HepG2 (cell line): ENCODE data around the gene MRPL28. TPM values are rescaled to one million over a fixed set of nuclear protein-coding genes. Genes with fewer than 3 reads are reported as not detected.
A peak's percentile ranks its signal among the peaks of the same experiment; 100 is the strongest.

Experiments
- ETV6 ChIP-seq: sonication (generic); formaldehyde crosslinking; conservative IDR thresholded peaks from 2 replicates; pipeline ENCODE4 v1.4.0; 2020; ENCODE audit warnings: missing genetic modification reagents
- HDAC1 ChIP-seq: sonication (generic); formaldehyde crosslinking; IDR thresholded peaks from 2 replicates; pipeline ENCODE4 v1.5.1; 2020; ENCODE audit warnings: mild to moderate bottlenecking, missing genetic modification reagents
- HDAC2 ChIP-seq: sonication (generic); formaldehyde crosslinking; IDR thresholded peaks from 2 replicates; pipeline ENCODE4 v1.4.0; 2020; ENCODE audit warnings: missing genetic modification reagents
- KAT8 ChIP-seq: IDR thresholded peaks from 2 replicates; pipeline ENCODE4 v1.6.1; 2016; ENCODE audit warnings: missing genetic modification reagents, missing compliant biosample characterization
- MBNL3 ChIP-seq: fragments of 250-450 bp; sonication (Bioruptor Pico); conservative IDR thresholded peaks from 2 replicates; pipeline ENCODE4 v1.8.0; 2022; ENCODE audit warnings: mild to moderate bottlenecking, inconsistent platforms
- MEIS2 ChIP-seq: sonication (generic); formaldehyde crosslinking; IDR thresholded peaks from 2 replicates; pipeline ENCODE4 v1.9.0; 2021; ENCODE audit warnings: mild to moderate bottlenecking, missing genetic modification reagents
- MIER2 ChIP-seq: IDR thresholded peaks from 2 replicates; pipeline ENCODE4 v1.6.1; 2016; ENCODE audit warnings: missing biosample characterization, missing genetic modification reagents
- NCOA2 ChIP-seq: sonication (generic); formaldehyde crosslinking; IDR thresholded peaks from 2 replicates; pipeline ENCODE4 v1.8.0; 2022; ENCODE audit warnings: inconsistent platforms
- NCOR1 ChIP-seq: fragments of 200-600 bp; sonication (generic); IDR thresholded peaks from 2 replicates; pipeline ENCODE4 v1.7.0; 2017; ENCODE audit warnings: antibody characterized with exemption, low read length, borderline replicate concordance
- PCBP2 ChIP-seq: fragments of 200-400 bp; formaldehyde crosslinking; optimal IDR thresholded peaks from 2 replicates; pipeline ENCODE3; 2018; ENCODE audit warnings: low read length, low read depth; ENCODE audit not compliant: poor library complexity, severe bottlenecking
- RNF2 ChIP-seq: fragments of 450-650 bp; conservative IDR thresholded peaks from 2 replicates; pipeline ENCODE4 v1.6.1; 2016; ENCODE audit warnings: low read depth
- TEAD3 ChIP-seq: optimal IDR thresholded peaks from 2 replicates; pipeline ENCODE3; 2016; ENCODE audit warnings: borderline replicate concordance
- YY1 ChIP-seq: IDR thresholded peaks from 2 replicates; pipeline ENCODE4 v1.6.1; 2011; ENCODE audit warnings: low read length, low read depth, moderate library complexity, mild to moderate bottlenecking; ENCODE audit not compliant: insufficient read depth, insufficient replicate concordance
- ZBTB8A ChIP-seq: sonication (generic); formaldehyde crosslinking; IDR thresholded peaks from 2 replicates; pipeline ENCODE4 v1.4.0; 2020; ENCODE audit warnings: mild to moderate bottlenecking, low read depth, missing genetic modification reagents, borderline replicate concordance
- ZNF225 ChIP-seq: sonication (generic); formaldehyde crosslinking; IDR thresholded peaks from 2 replicates; pipeline ENCODE4 v1.4.0; 2020; ENCODE audit warnings: mild to moderate bottlenecking, missing genetic modification reagents
- ZNF282 ChIP-seq: fragments of 450-650 bp; IDR thresholded peaks from 2 replicates; pipeline ENCODE4 v1.6.1; 2018; ENCODE audit not compliant: partially characterized antibody
- ZNF678 ChIP-seq: sonication (generic); formaldehyde crosslinking; IDR thresholded peaks from 2 replicates; pipeline ENCODE4 v1.4.0; 2020; ENCODE audit warnings: mild to moderate bottlenecking, missing genetic modification reagents
- ZNF737 ChIP-seq: sonication (generic); formaldehyde crosslinking; IDR thresholded peaks from 2 replicates; pipeline ENCODE4 v1.5.0; 2020; ENCODE audit warnings: missing genetic modification reagents, mild to moderate bottlenecking, borderline replicate concordance
- ZNF746 ChIP-seq: sonication (generic); formaldehyde crosslinking; IDR thresholded peaks from 2 replicates; pipeline ENCODE4 v1.8.0; 2022; ENCODE audit warnings: mild to moderate bottlenecking, missing genetic modification reagents
- ZNF790 ChIP-seq: sonication (generic); formaldehyde crosslinking; IDR thresholded peaks from 2 replicates; pipeline ENCODE4 v1.8.0; 2022; ENCODE audit warnings: missing genetic modification reagents, mild to moderate bottlenecking, borderline replicate concordance
- polyA plus RNA-seq, 8 experiments: library from polyadenylated mRNA; depleted of rRNA in 3 of 8; stranded (reverse) in 7 of 8; unstranded in 1 of 8; fragments of >200 nt; fragmentation: Illumina TruSeq in 4 of 8; extraction: Trizol in 4 of 8; gene quantifications; 2 replicates each; pipeline versions ENCODE4 v1.2.1 to v1.2.3, GENCODE V29; 2011 to 2016; ENCODE audit warnings: low read depth in 4 of 8, missing spikeins in 1 of 8, mixed read lengths in 1 of 8; ENCODE audit not compliant: insufficient read depth in 1 of 8
- total RNA-seq, 5 experiments: library from RNA; depleted of rRNA; stranded (reverse); fragments of >200 nt; fragmentation: Illumina TruSeq; extraction: Trizol; gene quantifications; 2 replicates each; pipeline ENCODE4 v1.2.3, GENCODE V29; 2016; ENCODE audit warnings: low read depth in 1 of 5
- TF ChIP-seq, protein P1 (sequence below): sonication (generic); formaldehyde crosslinking; IDR thresholded peaks from 2 replicates; pipeline ENCODE4 v1.9.0; 2021; ENCODE audit warnings: missing genetic modification reagents, borderline replicate concordance
- TF ChIP-seq, protein P2 (sequence below): conservative IDR thresholded peaks from 2 replicates; pipeline ENCODE4 v1.6.1; 2018; ENCODE audit warnings: missing genetic modification reagents
- TF ChIP-seq, protein P3 (sequence below): sonication (generic); formaldehyde crosslinking; IDR thresholded peaks from 2 replicates; pipeline ENCODE4 v1.8.0; 2022; ENCODE audit warnings: missing genetic modification reagents, mild to moderate bottlenecking, inconsistent platforms, borderline replicate concordance
- TF ChIP-seq, protein P4 (sequence below): sonication (generic); formaldehyde crosslinking; IDR thresholded peaks from 2 replicates; pipeline ENCODE4 v1.5.1; 2020; ENCODE audit warnings: mild to moderate bottlenecking, missing genetic modification reagents, borderline replicate concordance

MRPL28 gene
- total and polyA plus RNA-seq, 2 of the 13 experiments (the other 11 are each of a cell fraction or from before 2014, with no cell fraction given): 114 to 135 TPM

DNA sequence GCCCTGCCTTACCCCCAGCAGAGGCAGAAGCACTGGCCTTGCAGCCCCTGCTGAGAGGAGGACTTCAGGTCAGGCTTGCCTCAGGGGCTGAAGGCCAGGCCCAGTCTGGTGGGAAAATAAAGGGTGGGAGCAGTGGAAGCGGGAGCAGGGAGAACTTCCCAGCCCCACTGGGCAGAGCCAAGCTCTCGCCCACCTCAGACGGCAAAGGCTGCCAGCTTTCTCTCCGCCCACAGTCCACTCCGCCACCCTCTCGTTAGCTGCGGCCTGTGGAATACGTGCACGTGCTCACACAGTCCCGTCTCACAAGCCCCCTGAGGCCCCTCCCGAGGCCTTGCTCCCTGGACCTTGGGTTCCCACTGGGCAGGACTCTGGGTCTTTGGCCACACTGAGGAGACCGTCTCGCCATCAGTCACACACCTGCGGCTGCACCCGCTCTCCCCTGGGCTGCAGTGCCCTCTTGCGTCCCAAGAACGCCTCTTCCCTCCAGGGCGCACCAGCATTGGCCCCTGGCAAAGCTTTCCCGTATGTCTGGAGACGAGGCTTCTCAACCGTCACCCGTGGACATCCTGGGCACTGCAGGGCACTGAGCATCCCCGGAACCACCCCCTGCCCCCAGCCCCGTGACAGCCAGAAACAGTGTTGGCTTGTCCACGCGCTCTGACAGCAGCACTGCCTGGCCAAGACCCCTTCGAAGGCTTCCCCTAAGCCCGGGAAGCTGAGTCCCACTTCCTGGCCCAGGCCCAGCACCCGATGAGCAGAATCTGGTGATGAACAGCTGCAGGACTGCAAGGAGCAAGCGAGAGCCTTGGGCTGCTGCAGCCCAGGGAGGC is 8.3 kb downstream of the MRPL28 start (continued):
- peak; percentile 69 for TF ChIP-seq YY1
- TF ChIP-seq MIER2 (CRISPR knock-in tag): no peak
- no peak for TF ChIP-seq ZBTB8A (CRISPR knock-in tag)
- TF ChIP-seq, protein P1, sequence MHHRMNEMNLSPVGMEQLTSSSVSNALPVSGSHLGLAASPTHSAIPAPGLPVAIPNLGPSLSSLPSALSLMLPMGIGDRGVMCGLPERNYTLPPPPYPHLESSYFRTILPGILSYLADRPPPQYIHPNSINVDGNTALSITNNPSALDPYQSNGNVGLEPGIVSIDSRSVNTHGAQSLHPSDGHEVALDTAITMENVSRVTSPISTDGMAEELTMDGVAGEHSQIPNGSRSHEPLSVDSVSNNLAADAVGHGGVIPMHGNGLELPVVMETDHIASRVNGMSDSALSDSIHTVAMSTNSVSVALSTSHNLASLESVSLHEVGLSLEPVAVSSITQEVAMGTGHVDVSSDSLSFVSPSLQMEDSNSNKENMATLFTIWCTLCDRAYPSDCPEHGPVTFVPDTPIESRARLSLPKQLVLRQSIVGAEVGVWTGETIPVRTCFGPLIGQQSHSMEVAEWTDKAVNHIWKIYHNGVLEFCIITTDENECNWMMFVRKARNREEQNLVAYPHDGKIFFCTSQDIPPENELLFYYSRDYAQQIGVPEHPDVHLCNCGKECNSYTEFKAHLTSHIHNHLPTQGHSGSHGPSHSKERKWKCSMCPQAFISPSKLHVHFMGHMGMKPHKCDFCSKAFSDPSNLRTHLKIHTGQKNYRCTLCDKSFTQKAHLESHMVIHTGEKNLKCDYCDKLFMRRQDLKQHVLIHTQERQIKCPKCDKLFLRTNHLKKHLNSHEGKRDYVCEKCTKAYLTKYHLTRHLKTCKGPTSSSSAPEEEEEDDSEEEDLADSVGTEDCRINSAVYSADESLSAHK (CRISPR knock-in tag): no peak
- no peak for TF ChIP-seq ZNF225
- TF ChIP-seq MEIS2 (CRISPR knock-in tag): peak; percentile 32
- peak; percentile 41; the same call in 1 of the 2 replicates for TF ChIP-seq NCOR1
- TF ChIP-seq ZNF282: no peak
- TF ChIP-seq ZNF746 (CRISPR knock-in tag): peak; percentile 40; the same call in 1 of the 2 replicates
- no peak for TF ChIP-seq PCBP2
- TF ChIP-seq ZNF678 (CRISPR knock-in tag): no peak
- TF ChIP-seq RNF2: no peak
- peak; percentile 94 for TF ChIP-seq HDAC1
- TF ChIP-seq, protein P2, sequence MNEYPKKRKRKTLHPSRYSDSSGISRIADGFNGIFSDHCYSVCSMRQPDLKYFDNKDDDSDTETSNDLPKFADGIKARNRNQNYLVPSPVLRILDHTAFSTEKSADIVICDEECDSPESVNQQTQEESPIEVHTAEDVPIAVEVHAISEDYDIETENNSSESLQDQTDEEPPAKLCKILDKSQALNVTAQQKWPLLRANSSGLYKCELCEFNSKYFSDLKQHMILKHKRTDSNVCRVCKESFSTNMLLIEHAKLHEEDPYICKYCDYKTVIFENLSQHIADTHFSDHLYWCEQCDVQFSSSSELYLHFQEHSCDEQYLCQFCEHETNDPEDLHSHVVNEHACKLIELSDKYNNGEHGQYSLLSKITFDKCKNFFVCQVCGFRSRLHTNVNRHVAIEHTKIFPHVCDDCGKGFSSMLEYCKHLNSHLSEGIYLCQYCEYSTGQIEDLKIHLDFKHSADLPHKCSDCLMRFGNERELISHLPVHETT: no peak
- no peak for TF ChIP-seq ETV6 (CRISPR knock-in tag)
- no peak for TF ChIP-seq NCOA2
- peak; percentile 49 for TF ChIP-seq TEAD3
- TF ChIP-seq, protein P3, sequence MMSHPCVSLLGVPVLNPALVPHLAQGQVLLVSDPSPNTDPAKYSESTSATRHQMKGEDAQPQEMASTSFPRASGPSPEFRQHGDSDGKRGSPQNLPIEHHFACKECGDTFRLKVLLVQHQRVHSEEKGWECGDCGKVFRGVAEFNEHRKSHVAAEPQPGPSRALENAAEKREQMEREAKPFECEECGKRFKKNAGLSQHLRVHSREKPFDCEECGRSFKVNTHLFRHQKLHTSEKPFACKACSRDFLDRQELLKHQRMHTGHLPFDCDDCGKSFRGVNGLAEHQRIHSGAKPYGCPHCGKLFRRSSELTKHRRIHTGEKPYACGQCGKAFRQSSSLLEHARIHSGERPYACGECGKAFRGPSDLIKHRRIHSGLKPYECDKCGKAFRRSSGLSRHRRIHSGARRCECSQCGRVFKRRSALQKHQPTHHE: 0 out of 2 replicates have a peak, but pooled peaks have one; percentile 27
- TF ChIP-seq ZNF737 (CRISPR knock-in tag): no peak
- TF ChIP-seq ZNF790 (CRISPR knock-in tag): no peak
- TF ChIP-seq MBNL3 (CRISPR knock-in tag): no peak
- peak; percentile 92 for TF ChIP-seq HDAC2
- TF ChIP-seq KAT8 (CRISPR knock-in tag): peak; percentile 53; the same call in 1 of the 2 replicates
- TF ChIP-seq, protein P4, sequence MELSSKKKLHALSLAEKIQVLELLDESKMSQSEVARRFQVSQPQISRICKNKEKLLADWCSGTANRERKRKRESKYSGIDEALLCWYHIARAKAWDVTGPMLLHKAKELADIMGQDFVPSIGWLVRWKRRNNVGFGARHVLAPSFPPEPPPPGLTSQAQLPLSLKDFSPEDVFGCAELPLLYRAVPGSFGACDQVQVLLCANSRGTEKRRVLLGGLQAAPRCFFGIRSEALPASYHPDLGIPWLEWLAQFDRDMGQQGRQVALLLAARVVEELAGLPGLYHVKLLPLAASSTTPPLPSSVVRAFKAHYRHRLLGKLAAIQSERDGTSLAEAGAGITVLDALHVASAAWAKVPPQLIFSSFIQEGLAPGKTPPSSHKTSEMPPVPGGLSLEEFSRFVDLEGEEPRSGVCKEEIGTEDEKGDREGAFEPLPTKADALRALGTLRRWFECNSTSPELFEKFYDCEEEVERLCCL: no peak
